HG02840 (cell line): ENCODE measurements around the gene TRIM7.

ENCODE experiments used
- ATAC-seq: cut with Tn5 transposase; IDR thresholded peaks from one replicate; pipeline ENCODE4 v1.9.1; 2021; ENCODE audit warnings: mild to moderate bottlenecking, moderate library complexity, moderate number of reproducible peaks; ENCODE audit not compliant: unreplicated experiment, low FRiP score

TRIM7 gene

GRCh38 chr5:181204826-181205760 is at the start of gene TRIM7:
TSS of gene TRIM7 (minus strand) at chr5:181205196. CDS start at chr5:181205110, 86 bp downstream.
- no peak for ATAC-seq

GRCh38 chr5:181248277-181248676 is 43.3 kb upstream of the TRIM7 start:
- ATAC-seq, result no peak

GRCh38 chr5:181246276-181247049 is 41.5 kb upstream of the TRIM7 start:
- ATAC-seq, result peak; percentile 35

GRCh38 chr5:181245427-181246275 is 40.7 kb upstream of the TRIM7 start:
- ATAC-seq, result no peak

GRCh38 chr5:181243564-181244343 is 38.8 kb upstream of the TRIM7 start, which contains the start of gene RACK1:
TSS of gene RACK1 (minus strand) at chr5:181243906. CDS start at chr5:181243800, 106 bp downstream.
- ATAC-seq, result peak; percentile 56

- ATAC-seq, result no peak
These were observed 38.1 kb upstream of the TRIM7 start for GRCh38 chr5:181243018-181243563.

- ATAC-seq, result no peak
These were observed 37.0 kb upstream of the TRIM7 start for GRCh38 chr5:181242031-181242451.

- ATAC-seq, result no peak
These were observed 36.5 kb upstream of the TRIM7 start for GRCh38 chr5:181241393-181241975.

GRCh38 chr5:181239062-181239663 is 34.2 kb upstream of the TRIM7 start:
- no peak for ATAC-seq

- ATAC-seq, result no peak
These were observed 32.9 kb upstream of the TRIM7 start for GRCh38 chr5:181237729-181238385.

GRCh38 chr5:181236954-181237641 is 32.1 kb upstream of the TRIM7 start:
- ATAC-seq, result no peak

GRCh38 chr5:181236471-181236870 is 31.5 kb upstream of the TRIM7 start:
- no peak for ATAC-seq

GRCh38 chr5:181235689-181236366 is 30.8 kb upstream of the TRIM7 start:
- no peak for ATAC-seq

GRCh38 chr5:181235323-181235688 is 30.3 kb upstream of the TRIM7 start:
- no peak for ATAC-seq

- ATAC-seq, result no peak
These were observed 29.7 kb upstream of the TRIM7 start for GRCh38 chr5:181234455-181235306.
